ENCODE data around the gene CTR9.
"Not testable (repeated sequence)": the region's sequence is repeated elsewhere in the genome, so short reads cannot be mapped to it uniquely, and the experiment has no call there.

The CTR9 gene

GRCh38 chr11:10784232-10785145 lies 33.4 kb downstream of the CTR9 start:
- DNase-seq = no peak

GRCh38 chr11:10785146-10785474 lies 34.1 kb downstream of the CTR9 start:
- no peak for DNase-seq

GRCh38 chr11:10786451-10786850 lies 35.4 kb downstream of the CTR9 start:
- no peak for DNase-seq

GRCh38 chr11:10792385-10793068 lies 41.5 kb downstream of the CTR9 start:
- DNase-seq = peak; percentile 42 to 84 (median 76)

GRCh38 chr11:10793470-10794255 lies 42.6 kb downstream of the CTR9 start:
- DNase-seq = no peak

GRCh38 chr11:10796191-10796590 lies 45.1 kb downstream of the CTR9 start:
- DNase-seq = no peak

GRCh38 chr11:10797001-10797400 lies 46.0 kb downstream of the CTR9 start:
- DNase-seq = no peak

- DNase-seq = no peak
Measured at GRCh38 chr11:10797531-10797930, 46.5 kb downstream of the CTR9 start.

GRCh38 chr11:10798330-10798928 lies 47.4 kb downstream of the CTR9 start:
- DNase-seq = no peak

GRCh38 chr11:10800292-10800691 lies 49.2 kb downstream of the CTR9 start:
- DNase-seq = peak in 2 of 6 experiments; percentile 12 to 27

GRCh38 chr11:10803676-10804075 lies 52.6 kb downstream of the CTR9 start:
- no peak for DNase-seq

GRCh38 chr11:10805741-10806140 lies 54.7 kb downstream of the CTR9 start:
- no peak for DNase-seq

- DNase-seq = no peak
Measured at GRCh38 chr11:10806206-10806605, 55.2 kb downstream of the CTR9 start.

- DNase-seq = peak; percentile 32 to 75 (median 57)
Measured at GRCh38 chr11:10807493-10808234, 56.6 kb downstream of the CTR9 start.

GRCh38 chr11:10808235-10808552 lies 57.1 kb downstream of the CTR9 start:
- DNase-seq = peak in 1 of 6 experiments; percentile 82

GRCh38 chr11:10808553-10809372 lies 57.7 kb downstream of the CTR9 start, which contains the start of gene EIF4G2:
Gene EIF4G2, minus strand, starts transcription at chr11:10808926.
- DNase-seq = peak; percentile 98 to 99 (median 98)

- DNase-seq = peak in 2 of 6 experiments; percentile 33 to 40
Measured at GRCh38 chr11:10809373-10810160, 58.5 kb downstream of the CTR9 start.

- no peak for DNase-seq
Measured at GRCh38 chr11:10813945-10814344, 62.9 kb downstream of the CTR9 start.

GRCh38 chr11:10818594-10818993 lies 67.5 kb downstream of the CTR9 start:
- no peak for DNase-seq

GRCh38 chr11:10822491-10822890 lies 71.4 kb downstream of the CTR9 start:
- DNase-seq = not testable (repeated sequence)
